Transverse colon (tissue), 4 donors: ENCODE measurements around the gene CD6. TPM values are rescaled to one million over a fixed set of nuclear protein-coding genes. Genes with fewer than 3 reads are reported as not detected.

ENCODE experiments used
- DNase-seq: peaks from one replicate; pipeline ENCODE4 v3.0.0-alpha.2; 2019
- H3K27ac ChIP-seq, 4 donors: fragments of 200-600 bp; sonication (generic); 2 replicates each; pipeline ENCODE4 v1.5.1; 2016 to 2018; ENCODE audit warnings: inconsistent platforms in 4 of 4
- H3K27me3 ChIP-seq: fragments of 200-600 bp; sonication (generic); 2 replicates; pipeline ENCODE4 v1.5.1; 2017; ENCODE audit warnings: inconsistent platforms
- H3K36me3 ChIP-seq, 4 donors: fragments of 200-600 bp; sonication (generic); 2 replicates each; pipeline ENCODE4 v1.5.1; 2017 to 2019; ENCODE audit warnings: inconsistent platforms in 4 of 4
- H3K4me1 ChIP-seq, 4 donors: fragments of 200-600 bp; sonication (generic); 2 replicates each; pipeline ENCODE4 v1.5.1; 2017 to 2020; ENCODE audit warnings: inconsistent platforms in 4 of 4
- H3K4me3 ChIP-seq, 4 donors: fragments of 200-600 bp; sonication (generic); 1 replicate in 1 of 4; 2 replicates in 3 of 4; pipeline versions ENCODE4 v1.5.1 to v1.6.1; 2017 to 2019; ENCODE audit warnings: inconsistent platforms in 4 of 4
- H3K9me3 ChIP-seq, 2 donors: fragments of 200-600 bp; sonication (generic); 2 replicates each; pipeline ENCODE4 v1.5.1; 2017 to 2019; ENCODE audit warnings: inconsistent platforms in 2 of 2
- CTCF ChIP-seq, 5 experiments: fragments of 200-600 bp in 3 of 5; fragments of 450-650 bp in 2 of 5; sonication (generic) in 3 of 5; IDR thresholded peaks; 1 replicate in 2 of 5; 2 replicates in 3 of 5; pipeline ENCODE4 v1.5.1; 2016 to 2017; ENCODE audit warnings: antibody characterized with exemption in 5 of 5, inconsistent platforms in 3 of 5, mild to moderate bottlenecking in 2 of 5, moderate library complexity in 1 of 5
- EP300 ChIP-seq: sonication (generic); formaldehyde crosslinking; IDR thresholded peaks from one replicate; pipeline ENCODE4 v1.6.1; 2017; ENCODE audit warnings: antibody characterized with exemption, low read depth
- POLR2A ChIP-seq: fragments of 450-650 bp; IDR thresholded peaks from one replicate; pipeline ENCODE4 v1.6.1; 2016; ENCODE audit warnings: antibody characterized with exemption, mild to moderate bottlenecking, moderate library complexity
- POLR2AphosphoS5 ChIP-seq, 3 donors: sonication (generic); formaldehyde crosslinking; IDR thresholded peaks; one replicate each; pipeline ENCODE4 v1.6.1; 2016; ENCODE audit warnings: antibody characterized with exemption in 3 of 3
- WGBS, 2 donors: methylation state at CpG; one replicate each; pipeline ENCODE4 v1.1.5; 2018; ENCODE audit warnings: low coverage in 1 of 2; 5-methylcytosine and 5-hydroxymethylcytosine counted together
- in situ Hi-C, 4 donors: fragments of 200-750 bp; cut with MboI; loops; one replicate each; pipeline versions ENCODE4 v1.15.0 to v1.15.1; 2017; ENCODE audit warnings: low sequenced_read_pairs in 3 of 4, low pct_ligation_motif_present in 1 of 4, low pct_unique_long_range_greater_than_20kb in 1 of 4
- intact Hi-C: fragments of 100-400 bp; cut with DNase I; formaldehyde crosslinking; loops from one replicate; pipeline ENCODE4 v1.15.1; 2023; ENCODE audit warnings: low total_unique reads
- total RNA-seq, 4 donors: library from RNA; depleted of rRNA; stranded (reverse); fragments of >200 nt; gene quantifications; one replicate each; pipeline ENCODE4 v1.1.0, GENCODE V29; 2016

Gene CD6
- total RNA-seq, 4 donors from 2014 or later = 1.9 to 4.3 (median 3.0) TPM; not detected in 1

- no peak overlapping the region for H3K27ac ChIP-seq
- intact Hi-C loops (no loop called here), in situ Hi-C loops (no loop called here)
- 83 to 84% methylated on average over 8 to 15 of the region's 15 CpGs for WGBS, 2 donors
- H3K9me3 ChIP-seq = no peaks in the 10 kb centered on the region
- H3K4me1 ChIP-seq = no peaks in the 10 kb centered on the region
- TF ChIP-seq POLR2A = no peak
- no peaks in the 10 kb centered on the region for H3K27me3 ChIP-seq
- H3K4me3 ChIP-seq = no peak overlapping the region
- no peak for DNase-seq
- no peaks in the 10 kb centered on the region for H3K36me3 ChIP-seq
Measured at GRCh38 chr11:61034704-61035525, 63.4 kb downstream of the CD6 start.

- intact Hi-C loops = no loop called here
- Histone ChIP-seq H3K4me3 (no peak overlapping the region), H3K36me3 (no peaks in the 10 kb centered on the region), H3K9me3 (no peaks in the 10 kb centered on the region), H3K4me1 (no peaks in the 10 kb centered on the region), H3K27me3 (no peaks in the 10 kb centered on the region), H3K27ac (no peak overlapping the region)
- in situ Hi-C loops = no loop called here
- DNase-seq = no peak
- no peak for TF ChIP-seq CTCF (IDR thresholded peaks at IDR 0.05)
- no peak for TF ChIP-seq EP300
- TF ChIP-seq POLR2A = no peak
- TF ChIP-seq POLR2AphosphoS5 (IDR thresholded peaks at IDR 0.05) = no peak
- WGBS, 2 donors = 89 to 100% methylated on average over 2 to 10 of the region's 10 CpGs
Measured at GRCh38 chr11:61035526-61035835, 64.0 kb downstream of the CD6 start.

- H3K27me3 ChIP-seq = no peaks in the 10 kb centered on the region
- H3K27ac ChIP-seq = no peak overlapping the region
Measured at GRCh38 chr11:61037441-61038093, 66.1 kb downstream of the CD6 start.

DNA sequence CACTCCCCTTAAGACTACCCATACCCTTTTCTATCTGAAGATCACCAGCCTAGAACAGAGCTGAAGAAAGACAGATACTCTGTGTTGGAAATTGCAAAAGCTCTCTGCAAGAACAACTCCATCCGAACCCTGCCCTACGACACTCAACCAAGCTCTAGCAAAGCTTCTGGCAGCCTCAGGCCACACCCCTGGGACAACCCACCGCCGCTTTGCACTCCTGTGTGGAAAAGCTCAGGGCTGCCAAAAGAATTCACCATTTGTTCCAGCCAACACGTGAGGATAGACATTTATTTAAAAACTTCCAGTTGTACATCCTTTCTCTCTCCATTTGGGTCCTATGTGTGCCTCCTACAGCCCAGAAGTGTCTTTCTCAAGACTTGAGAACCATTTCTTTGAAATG is 68.4 kb downstream of the CD6 start:
- no peak overlapping the region for H3K27ac ChIP-seq
- H3K9me3 ChIP-seq = no peaks in the 10 kb centered on the region
- H3K36me3 ChIP-seq = no peaks in the 10 kb centered on the region
- 88 to 97% methylated on average over 5 of the region's 5 CpGs for WGBS, 2 donors
- H3K27me3 ChIP-seq = no peaks in the 10 kb centered on the region
- peaks cover 0 to 10% (median 9%) of the 10 kb centered on the region in 4 donors for H3K4me1 ChIP-seq
- no peak overlapping the region for H3K4me3 ChIP-seq
- in situ Hi-C loops = no loop called here
- no peak for TF ChIP-seq POLR2A
- no peak for TF ChIP-seq CTCF (IDR thresholded peaks at IDR 0.05)
- TF ChIP-seq POLR2AphosphoS5 (IDR thresholded peaks at IDR 0.05) = no peak
- no peak for TF ChIP-seq EP300
- intact Hi-C loops = loop anchor here (10.0 kb wide), 1 partner anchor 45 kb away; no protein-coding TSS in a partner anchor
- DNase-seq = no peak

More at GRCh38 chr11:61037441-61038093, 66.1 kb downstream of the CD6 start:
- DNase-seq = no peak
- Histone ChIP-seq H3K4me3 (no peak overlapping the region), H3K36me3 (no peaks in the 10 kb centered on the region), H3K9me3 (no peaks in the 10 kb centered on the region), H3K4me1 (peaks cover 0 to 10% (median 9%) of the 10 kb centered on the region in 4 donors)
- WGBS, 2 donors = 59 to 67% methylated on average over 4 to 5 of the region's 5 CpGs
- in situ Hi-C loops = no loop called here
- intact Hi-C loops = no loop called here
- no peak for TF ChIP-seq POLR2AphosphoS5 (IDR thresholded peaks at IDR 0.05)
- TF ChIP-seq EP300 = no peak
- no peak for TF ChIP-seq CTCF (IDR thresholded peaks at IDR 0.05)
- TF ChIP-seq POLR2A = no peak
